ENCODE results near the gene L3MBTL4. TPM values are rescaled to one million over a fixed set of nuclear protein-coding genes. Genes with fewer than 3 reads are reported as not detected.

Gene L3MBTL4
- total RNA-seq, 4 donors from 2014 or later = 3.6 to 9.0 (median 5.0) TPM

- TF ChIP-seq CTCF (IDR thresholded peaks at IDR 0.05) (no peak), POLR2A (IDR thresholded peaks at IDR 0.05) (no peak)
- Histone ChIP-seq H3K27me3 (no peaks in the 10 kb centered on the region), H3K4me1 (peaks cover 0 to 11% (median 0%) of the 10 kb centered on the region in 3 donors), H3K4me3 (no peak overlapping the region), H3K27ac (no peak overlapping the region), H3K9me3 (no peaks in the 10 kb centered on the region), H3K36me3 (no peaks in the 10 kb centered on the region)
- DNase-seq = no peak
- WGBS, 2 donors = 84 to 86% methylated on average over 4 of the region's 4 CpGs
- intact Hi-C loops (cut with DNase I) = no loop called here
These were observed 448.2 kb downstream of the L3MBTL4 start for GRCh38 chr18:5966514-5966913.

- Histone ChIP-seq H3K9me3 (no peaks in the 10 kb centered on the region), H3K27ac (no peak overlapping the region), H3K36me3 (no peaks in the 10 kb centered on the region), H3K4me3 (no peak overlapping the region), H3K4me1 (peaks cover 0 to 11% (median 0%) of the 10 kb centered on the region in 3 donors), H3K27me3 (no peaks in the 10 kb centered on the region)
- no peak for DNase-seq
- TF ChIP-seq CTCF (IDR thresholded peaks at IDR 0.05) = no peak
- intact Hi-C loops (cut with DNase I) = no loop called here
- WGBS, 2 donors = 33 to 61% methylated on average over 1 to 2 of the region's 2 CpGs
These were observed 449.7 kb downstream of the L3MBTL4 start for GRCh38 chr18:5964996-5965395.

- Histone ChIP-seq H3K27ac (no peak overlapping the region), H3K36me3 (no peaks in the 10 kb centered on the region), H3K9me3 (no peaks in the 10 kb centered on the region), H3K4me3 (no peak overlapping the region), H3K4me1 (peaks cover 0 to 11% (median 0%) of the 10 kb centered on the region in 3 donors), H3K27me3 (no peaks in the 10 kb centered on the region)
- 34 to 86% methylated on average over 5 of the region's 5 CpGs for WGBS, 2 donors
- no peak for DNase-seq
- TF ChIP-seq POLR2A (IDR thresholded peaks at IDR 0.05) (no peak), CTCF (IDR thresholded peaks at IDR 0.05) (no peak)
- intact Hi-C loops (cut with DNase I) = no loop called here
These were observed 450.1 kb downstream of the L3MBTL4 start for GRCh38 chr18:5964596-5964995.

GRCh38 chr18:5964108-5964507, 450.6 kb downstream of the L3MBTL4 start:
- DNase-seq = no peak
- Histone ChIP-seq H3K36me3 (no peaks in the 10 kb centered on the region), H3K4me1 (peaks cover 0 to 11% (median 0%) of the 10 kb centered on the region in 3 donors), H3K9me3 (no peaks in the 10 kb centered on the region), H3K27me3 (no peaks in the 10 kb centered on the region), H3K4me3 (no peak overlapping the region), H3K27ac (no peak overlapping the region)
- WGBS, 2 donors = 78 to 85% methylated on average over 7 of the region's 8 CpGs
- TF ChIP-seq CTCF (IDR thresholded peaks at IDR 0.05) (no peak), POLR2A (IDR thresholded peaks at IDR 0.05) (no peak)
- intact Hi-C loops (cut with DNase I) = no loop called here

- no peak for DNase-seq
- peaks cover 0 to 11% (median 0%) of the 10 kb centered on the region in 3 donors for H3K4me1 ChIP-seq
These were observed 451.4 kb downstream of the L3MBTL4 start for GRCh38 chr18:5963267-5963666.

More at GRCh38 chr18:5963267-5963666, 451.4 kb downstream of the L3MBTL4 start:
- Histone ChIP-seq H3K27ac (no peak overlapping the region), H3K36me3 (no peaks in the 10 kb centered on the region), H3K27me3 (no peaks in the 10 kb centered on the region), H3K9me3 (no peaks in the 10 kb centered on the region), H3K4me3 (no peak overlapping the region)
- intact Hi-C loops (cut with DNase I) = no loop called here
- TF ChIP-seq CTCF (IDR thresholded peaks at IDR 0.05) (no peak), POLR2A (IDR thresholded peaks at IDR 0.05) (no peak)
- 92 to 100% methylated on average over 2 to 7 of the region's 7 CpGs for WGBS, 2 donors

Data from esophagus squamous epithelium (tissue), 5 donors.